Measurements from ENCODE around the gene ERICH4.
"Not testable (repeated sequence)": the region's sequence is repeated elsewhere in the genome, so short reads cannot be mapped to it uniquely, and the experiment has no call there.

GRCh38 chr19:41435376-41435775, 7.6 kb upstream of the ERICH4 start:
- not testable (repeated sequence) for TF ChIP-seq CTCF (IDR thresholded peaks at IDR 0.05; ENCODE audit: borderline replicate concordance, extremely low read depth, low read length, poor library complexity, severe bottlenecking); EZH2 (IDR thresholded peaks at IDR 0.05; ENCODE audit: borderline replicate concordance, low read depth, low read length, severe bottlenecking)

All from DND-41 (cell line).